CD4-positive, alpha-beta T cell treated with Interleukin-4 for 1 hour (primary cell): ENCODE data around the gene CAMTA1.
"Not testable (repeated sequence)": the region's sequence is repeated elsewhere in the genome, so short reads cannot be mapped to it uniquely, and the experiment has no call there.

Source experiments
- DNase-seq, 2 donors: peaks; one replicate each; pipeline ENCODE4 v3.0.0-alpha.2; 2020 to 2022

Gene CAMTA1

DNA sequence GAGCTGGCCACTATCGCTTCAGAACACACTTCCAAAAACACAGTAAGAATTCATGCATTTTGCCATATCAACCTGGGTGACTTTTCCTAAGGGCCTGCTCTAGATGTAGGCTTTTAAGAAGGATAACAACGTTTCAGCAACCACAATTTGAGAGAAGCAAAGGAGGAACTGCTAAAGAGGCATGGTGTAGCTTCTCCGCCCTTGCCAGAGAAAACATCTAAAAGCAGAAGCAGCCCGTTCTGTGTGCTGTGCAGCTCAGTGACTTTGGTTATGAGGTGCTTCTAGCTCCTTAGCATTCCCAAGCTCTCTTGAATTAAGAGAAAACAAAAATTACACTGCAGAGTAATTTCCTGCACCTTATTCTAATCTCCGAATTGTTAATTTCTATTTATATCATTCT is 1001.5 kb downstream of the CAMTA1 start:
- no peak for DNase-seq

DNA sequence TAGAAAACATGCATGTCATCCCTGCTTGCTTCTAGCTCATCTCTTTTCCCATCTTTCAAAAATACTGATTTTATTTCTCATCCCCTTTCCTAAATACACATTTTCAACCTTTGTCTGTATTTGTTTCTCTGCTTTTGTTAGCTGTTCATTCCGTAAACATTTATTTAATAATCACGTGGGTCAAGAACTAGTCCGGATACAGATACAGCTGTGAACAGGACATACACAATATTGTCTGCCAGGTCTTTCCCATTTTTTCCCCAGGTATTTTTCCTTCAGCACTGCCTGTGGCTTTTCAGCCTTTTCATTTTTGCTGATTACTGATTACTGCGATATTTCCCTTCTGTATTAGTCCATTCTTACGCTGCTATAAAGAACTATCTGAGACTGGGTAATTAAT is 1004.6 kb downstream of the CAMTA1 start:
- DNase-seq, result no peak

DNA sequence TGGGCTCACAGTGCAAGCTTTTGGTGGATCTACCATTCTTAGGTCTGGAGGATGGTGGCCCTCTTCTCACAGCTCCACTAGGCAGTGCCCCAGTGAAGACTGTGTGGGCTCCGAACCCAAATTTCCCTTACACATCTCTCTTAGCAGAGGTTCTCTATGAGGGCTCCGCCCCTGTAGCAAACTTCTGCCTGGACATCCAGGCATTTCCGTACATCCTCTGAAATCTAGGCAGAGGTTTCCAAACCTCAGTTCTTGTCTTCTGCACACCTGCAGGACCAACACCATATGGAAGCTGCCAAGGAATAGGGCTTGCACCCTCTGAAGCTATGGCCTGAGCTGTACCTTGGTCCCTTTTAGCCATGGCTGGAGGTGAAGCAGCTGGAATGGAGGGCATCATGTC is 1005.8 kb downstream of the CAMTA1 start:
- not testable (repeated sequence) for DNase-seq

DNA sequence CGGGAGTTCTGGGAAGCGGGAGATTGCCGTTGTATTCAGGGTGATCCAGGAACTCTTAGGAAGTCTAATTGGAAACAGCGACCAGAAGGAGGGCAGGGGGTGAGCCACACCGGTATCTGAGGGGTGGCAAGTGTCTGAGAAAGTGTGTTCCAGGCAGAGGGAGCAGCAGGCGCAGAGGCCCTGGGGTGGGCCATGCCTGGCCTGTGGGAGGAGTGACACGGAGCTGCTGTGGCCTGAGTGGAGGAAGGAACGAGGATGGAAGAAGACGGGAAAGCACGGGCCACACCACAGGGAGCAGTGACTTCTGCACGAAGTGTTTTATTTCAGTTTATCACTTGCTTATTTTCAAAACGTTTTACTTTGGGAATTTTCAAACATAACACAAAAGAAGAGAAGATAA is 1010.2 kb downstream of the CAMTA1 start:
- no peak for DNase-seq

DNA sequence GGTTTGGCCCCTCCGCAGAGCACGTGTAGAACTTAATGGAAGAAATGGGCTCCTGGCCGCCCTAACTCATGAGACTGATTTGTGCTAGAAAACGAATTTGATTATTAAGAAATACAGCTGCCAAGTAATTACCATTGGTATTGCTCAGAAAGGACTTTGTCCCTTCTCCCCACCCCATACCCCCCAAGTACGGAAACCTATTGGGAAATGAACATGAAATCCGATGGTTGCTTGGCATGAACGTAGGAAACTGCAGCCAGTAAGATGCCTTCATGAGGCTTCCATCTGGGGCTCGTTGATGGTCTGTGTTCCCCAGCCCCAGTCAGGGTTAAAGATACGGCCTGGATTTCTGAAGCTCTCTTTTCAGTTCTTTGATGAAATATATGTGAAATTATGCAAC is 1020.2 kb downstream of the CAMTA1 start:
- no peak for DNase-seq

DNA sequence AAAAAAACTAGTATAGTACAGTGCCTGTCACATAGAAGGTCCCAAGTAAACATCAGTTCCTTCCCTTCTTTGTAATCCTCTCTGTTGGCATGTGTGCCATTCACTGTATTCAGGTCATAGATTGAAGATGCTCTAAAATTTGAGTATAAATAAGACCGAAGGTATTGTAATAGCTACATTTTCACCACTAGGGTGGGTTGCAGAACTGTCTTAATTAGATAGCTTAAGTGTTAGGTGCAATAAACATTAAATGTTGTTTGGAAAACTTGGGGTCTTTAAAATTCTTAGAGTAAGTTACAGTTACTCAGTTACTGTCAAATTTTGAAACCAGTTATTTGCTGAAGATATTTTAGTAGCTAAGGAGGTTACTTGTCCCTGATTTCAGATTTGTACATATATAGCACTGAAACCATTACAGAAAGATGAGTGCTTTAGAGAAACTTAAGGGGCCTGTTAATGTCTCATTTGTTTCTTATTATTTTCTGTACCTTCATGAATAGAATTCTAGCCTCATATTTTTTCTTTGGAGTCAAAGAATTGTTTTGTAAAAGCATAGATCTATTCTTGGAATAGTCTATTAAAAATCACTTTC is 1023.1 kb downstream of the CAMTA1 start:
- DNase-seq, result peak in 1 of 2 donors; percentile 43

DNA sequence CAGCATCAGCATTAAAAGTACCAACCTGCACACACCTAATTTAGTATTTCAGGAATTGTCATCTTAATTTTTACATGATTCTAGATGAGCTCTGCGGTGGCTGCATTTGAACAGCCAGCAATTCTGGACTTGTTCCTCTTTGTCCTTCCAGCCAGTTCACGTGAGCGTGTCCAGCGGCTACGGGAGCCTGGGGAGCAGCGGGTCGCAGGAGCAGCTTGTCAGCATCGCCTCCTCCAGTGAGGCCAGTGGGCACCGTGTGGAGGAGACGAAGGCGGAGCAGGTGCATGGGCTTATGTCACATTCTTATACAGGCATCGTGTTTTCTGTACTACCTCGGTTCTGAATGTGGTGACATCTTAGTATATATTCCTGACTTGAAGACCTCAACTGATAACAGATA is 1024.5 kb downstream of the CAMTA1 start:
- DNase-seq, result no peak

DNA sequence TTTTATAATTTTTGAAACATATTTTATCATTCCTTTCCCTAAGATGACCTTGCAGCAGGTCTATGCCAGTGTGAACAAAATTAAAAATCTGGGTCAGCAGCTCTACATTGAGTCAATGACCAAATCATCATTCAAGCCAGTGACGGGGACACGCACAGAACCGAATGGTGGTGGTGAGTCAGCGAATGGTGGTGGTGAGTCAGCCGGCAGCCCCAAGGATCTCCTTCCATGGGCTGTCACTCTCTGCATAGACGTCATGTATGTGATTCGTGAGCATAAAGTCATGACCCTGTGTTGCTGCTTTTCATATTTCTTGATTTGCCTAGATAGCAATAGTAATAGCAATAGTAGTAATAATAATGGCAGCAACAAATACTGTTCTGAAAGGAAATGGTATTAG is 1025.1 kb downstream of the CAMTA1 start:
- peak in 1 of 2 donors; percentile 39 for DNase-seq

DNA sequence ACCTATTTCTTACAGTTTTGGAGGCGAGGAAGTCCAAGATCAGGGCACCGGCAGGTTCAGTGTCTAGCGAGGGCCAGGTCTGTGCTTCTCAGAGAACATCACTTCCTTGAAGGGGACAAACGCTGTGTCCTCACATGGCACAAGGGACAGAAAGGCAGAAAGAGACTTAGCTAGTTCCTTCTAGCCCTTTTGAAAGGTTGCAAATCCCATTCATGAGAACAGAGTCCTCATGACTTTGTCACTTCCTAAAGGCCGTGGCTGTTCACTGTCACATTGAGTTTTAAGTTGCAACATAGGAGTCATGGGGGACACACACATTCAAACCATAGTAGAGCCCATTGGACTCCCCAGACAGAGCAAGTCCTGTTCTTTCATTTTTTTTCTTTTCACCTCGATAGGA is 1026.2 kb downstream of the CAMTA1 start:
- no peak for DNase-seq

DNA sequence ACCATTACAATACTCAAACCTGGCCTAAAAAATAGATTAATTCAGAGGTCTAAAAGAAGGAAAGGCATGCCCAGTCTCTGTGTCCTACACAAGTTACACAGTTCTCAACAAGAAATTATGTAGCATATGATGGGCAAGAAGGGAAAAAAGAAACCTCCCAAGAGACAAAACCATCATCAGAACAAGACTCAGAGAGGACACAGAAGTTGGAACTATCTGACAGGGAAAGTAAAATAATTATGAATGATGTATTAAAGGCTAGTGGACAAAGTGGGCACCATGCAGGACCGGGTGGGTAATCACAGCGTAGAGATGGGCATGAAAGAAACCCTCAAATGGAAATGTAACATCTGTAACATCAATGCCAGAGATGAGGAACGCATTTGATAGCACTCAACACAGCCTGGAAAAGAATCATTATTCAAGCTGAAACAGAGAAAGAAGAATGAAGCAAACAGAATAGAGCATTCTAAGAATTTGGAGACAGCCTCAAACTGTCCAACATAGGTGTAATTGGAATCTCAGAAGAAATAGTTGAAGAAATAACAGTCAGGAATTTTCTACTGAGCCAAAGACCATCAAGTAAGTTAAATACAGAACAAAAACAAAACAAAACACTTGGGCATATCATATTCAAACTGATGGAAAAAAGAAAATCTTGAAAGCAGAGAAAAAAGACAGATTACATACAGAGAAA is 1028.6 kb downstream of the CAMTA1 start:
- no peak for DNase-seq
